Gastrocnemius medialis (tissue), 4 donors: ENCODE measurements around the gene CACNA1G.

Source experiments
- CTCF ChIP-seq, 5 experiments: fragments of 450-650 bp in 3 of 5; fragments of 200-600 bp in 2 of 5; sonication (generic) in 2 of 5; IDR thresholded peaks in 4 of 5; conservative IDR thresholded peaks in 1 of 5; 1 replicate in 4 of 5; 2 replicates in 1 of 5; pipeline ENCODE4 v1.5.1; 2016 to 2019; ENCODE audit warnings: antibody characterized with exemption in 5 of 5, mild to moderate bottlenecking in 3 of 5, moderate library complexity in 3 of 5
- POLR2A ChIP-seq, 2 donors: fragments of 450-650 bp; IDR thresholded peaks; one replicate each; pipeline ENCODE4 v1.6.1; 2017; ENCODE audit warnings: antibody characterized with exemption in 2 of 2, mild to moderate bottlenecking in 2 of 2, moderate library complexity in 2 of 2

- TF ChIP-seq CTCF (IDR thresholded peaks at IDR 0.05 in 4 of 5, conservative IDR thresholded peaks at IDR 0.05 in 1 of 5) (no peak), POLR2A (IDR thresholded peaks at IDR 0.05) (no peak)
Observed at GRCh38 chr17:50534222-50534978, 26.1 kb upstream of the CACNA1G start.
